ENCODE data around the gene FHL3. TPM values are rescaled to one million over a fixed set of nuclear protein-coding genes. Genes with fewer than 3 reads are reported as not detected.
A peak's percentile ranks its signal among the peaks of the same experiment; 100 is the strongest.

FHL3 gene
- total RNA-seq (2.2 TPM in 2 replicates), polyA plus RNA-seq (0.15 and 0.94 TPM in 2 replicates), polyA minus RNA-seq (0.51 and 3.1 TPM in 2 replicates)
- 3.1 TPM for total RNA-seq (2013)

- H3K9me3 Mint-ChIP-seq (ENCODE audit: insufficient read depth): no peaks in the 10 kb centered on the region
- Histone ChIP-seq H3K4me3 (ENCODE audit: control extremely low read depth in 1 of 5, extremely low read depth in 1 of 5, insufficient read depth in 1 of 5, low read depth in 2 of 5, low read length in 4 of 5) (peak within 1 kb of the TSS; percentile 36 to 73 (median 45)), H3K27me3 (replicated peaks in 1 of 4; ENCODE audit: control extremely low read depth in 1 of 4, control insufficient read depth in 3 of 4, insufficient read depth in 4 of 4, low read length in 3 of 4) (peaks cover 0 to 13% (median 6%) of the 10 kb centered on the region in 4 experiments), H3K9me3 (ENCODE audit: control extremely low read depth in 1 of 3, control insufficient read depth in 2 of 3, insufficient read depth in 1 of 3, low read length in 2 of 3) (no peaks in the 10 kb centered on the region), H3K79me2 (ENCODE audit: control insufficient read depth, insufficient read depth, low read length) (no peaks in the 10 kb centered on the region), H3K27ac (ENCODE audit: low read length in 2 of 2) (no peak within 1 kb of the TSS), H2AFZ (ENCODE audit: insufficient read depth, low read depth, low read length, poor library complexity, severe bottlenecking) (peak within 1 kb of the TSS; percentile 75), H3K4me1 (ENCODE audit: control insufficient read depth in 2 of 2, insufficient read depth in 2 of 2, low read length in 2 of 2) (peaks cover 11 to 15% of the 10 kb centered on the region in 2 donors), H4K20me1 (ENCODE audit: control insufficient read depth, insufficient read depth, low read length, poor library complexity, severe bottlenecking) (no peaks in the 10 kb centered on the region), H3K9ac (ENCODE audit: low read length) (peak within 1 kb of the TSS; percentile 63), H3K4me2 (replicated peaks; ENCODE audit: low read depth, low read length, poor library complexity, severe bottlenecking) (peak within 1 kb of the TSS; percentile 87), H3K36me3 (replicated peaks in 1 of 2; ENCODE audit: control extremely low read depth in 1 of 2, control insufficient read depth in 1 of 2, extremely low read depth in 1 of 2, insufficient read depth in 2 of 2, low read length in 1 of 2) (no peaks in the 10 kb centered on the region)
- no peak within 1 kb of the TSS for H3K27ac Mint-ChIP-seq
- CTCF ChIA-PET: no interaction called here
- DNase-seq: peak; percentile 40
- peak; percentile 76 for ATAC-seq (ENCODE audit: low read depth)
- peak within 1 kb of the TSS; percentile 74 for H3K4me3 Mint-ChIP-seq
- intact Hi-C loops (cut with micrococcal nuclease): no loop called here
- TF ChIP-seq EZH2 (IDR thresholded peaks at IDR 0.05; ENCODE audit: borderline replicate concordance, insufficient read depth, low read depth, low read length, poor library complexity, severe bottlenecking) (no peak), CTCF (IDR thresholded peaks at IDR 0.05) (no peak)
- peaks cover 7% of the 10 kb centered on the region for H3K4me1 Mint-ChIP-seq
- POLR2A ChIA-PET: interaction anchor here (0.6 kb wide), 1 partner anchor 19 kb away, joined by 3 read pairs; no protein-coding TSS in a partner anchor
- H3K27me3 Mint-ChIP-seq: peaks cover 11% of the 10 kb centered on the region
- WGBS (ENCODE audit: insufficient coverage): 4% methylated on average over 67 of the region's 83 CpGs
Observed at GRCh38 chr1:38005195-38006007, at the start of gene FHL3. Gene FHL3, minus strand, starts transcription at chr1:38005514. Its CDS starts 6,102 bp downstream, at chr1:37999412.
